ENCODE measurements around the gene PNPLA3.

GRCh38 chr22:43876866-43877509, 46.6 kb upstream of the PNPLA3 start:
- TF ChIP-seq CTCF (IDR thresholded peaks at IDR 0.05 in 2 of 3, conservative IDR thresholded peaks at IDR 0.05 in 1 of 3; ENCODE audit: insufficient read depth in 2 of 3, low read depth in 1 of 3, low read length in 3 of 3) (no peak), JUND (IDR thresholded peaks at IDR 0.05; ENCODE audit: borderline replicate concordance, low read depth, low read length) (no peak), JUND (tag; IDR thresholded peaks at IDR 0.05; ENCODE audit: borderline replicate concordance, low read depth, low read length) (no peak), ZSCAN29 (IDR thresholded peaks at IDR 0.05) (no peak), JUNB (CRISPR knock-in tag; conservative IDR thresholded peaks at IDR 0.05) (no peak), KLF16 (IDR thresholded peaks at IDR 0.05) (no peak), SRF (CRISPR knock-in tag; IDR thresholded peaks at IDR 0.05) (no peak), EZH2 (IDR thresholded peaks at IDR 0.05; ENCODE audit: borderline replicate concordance, low read depth, low read length) (no peak), POLR2A (conservative IDR thresholded peaks at IDR 0.05) (no peak), ZNF184 (CRISPR knock-in tag; IDR thresholded peaks at IDR 0.05) (no peak), TARDBP (IDR thresholded peaks at IDR 0.05) (no peak)

Data from K562 (cell line).